ENCODE data around the gene FGF4. TPM values are rescaled to one million over a fixed set of nuclear protein-coding genes. Genes with fewer than 3 reads are reported as not detected.

FGF4 gene
- total and polyA plus RNA-seq, 2 donors (not counting 3 experiments of a cell fraction or from before 2014, with no cell fraction given) = not detected

GRCh38 chr11:69802590-69802989, 27.4 kb upstream of the FGF4 start:
- H4K20me1 ChIP-seq (replicated peaks; ENCODE audit: control insufficient read depth, extremely low read depth, insufficient read depth, low read length) = no peaks in the 10 kb centered on the region
- H3K9me1 ChIP-seq (replicated peaks; ENCODE audit: control insufficient read depth, extremely low read depth, insufficient read depth, low read length) = no peaks in the 10 kb centered on the region
- no peaks in the 10 kb centered on the region for H3K4me1 ChIP-seq (ENCODE audit: control insufficient read depth, extremely low read depth, insufficient read depth, low read length)
- H3K4me3 ChIP-seq (replicated peaks in 1 of 3; ENCODE audit: insufficient read depth in 1 of 3, low read depth in 1 of 3, low read length in 3 of 3) = no peak overlapping the region
- no peaks in the 10 kb centered on the region for H3K27me3 ChIP-seq (ENCODE audit: control insufficient read depth in 2 of 2, insufficient read depth in 2 of 2, low read length in 2 of 2)
- no TSS peak for BruUV-seq (replicated peaks)
- no peak overlapping the region for H3K9ac ChIP-seq (replicated peaks; ENCODE audit: extremely low read depth, insufficient read depth, low read length)
- TF ChIP-seq, protein P1, sequence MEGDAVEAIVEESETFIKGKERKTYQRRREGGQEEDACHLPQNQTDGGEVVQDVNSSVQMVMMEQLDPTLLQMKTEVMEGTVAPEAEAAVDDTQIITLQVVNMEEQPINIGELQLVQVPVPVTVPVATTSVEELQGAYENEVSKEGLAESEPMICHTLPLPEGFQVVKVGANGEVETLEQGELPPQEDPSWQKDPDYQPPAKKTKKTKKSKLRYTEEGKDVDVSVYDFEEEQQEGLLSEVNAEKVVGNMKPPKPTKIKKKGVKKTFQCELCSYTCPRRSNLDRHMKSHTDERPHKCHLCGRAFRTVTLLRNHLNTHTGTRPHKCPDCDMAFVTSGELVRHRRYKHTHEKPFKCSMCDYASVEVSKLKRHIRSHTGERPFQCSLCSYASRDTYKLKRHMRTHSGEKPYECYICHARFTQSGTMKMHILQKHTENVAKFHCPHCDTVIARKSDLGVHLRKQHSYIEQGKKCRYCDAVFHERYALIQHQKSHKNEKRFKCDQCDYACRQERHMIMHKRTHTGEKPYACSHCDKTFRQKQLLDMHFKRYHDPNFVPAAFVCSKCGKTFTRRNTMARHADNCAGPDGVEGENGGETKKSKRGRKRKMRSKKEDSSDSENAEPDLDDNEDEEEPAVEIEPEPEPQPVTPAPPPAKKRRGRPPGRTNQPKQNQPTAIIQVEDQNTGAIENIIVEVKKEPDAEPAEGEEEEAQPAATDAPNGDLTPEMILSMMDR (IDR thresholded peaks at IDR 0.05; ENCODE audit: extremely low read depth in 1 of 2, insufficient read depth in 1 of 2, low read depth in 1 of 2, low read length in 2 of 2) = no peak
- TF ChIP-seq MYC (IDR thresholded peaks at IDR 0.05; ENCODE audit: low read depth, low read length) (no peak), JUN (IDR thresholded peaks at IDR 0.05; ENCODE audit: borderline replicate concordance, insufficient read depth, insufficient read length, low read depth) (no peak), POLR2A (IDR thresholded peaks at IDR 0.05; ENCODE audit: low read depth, low read length) (no peak), GATA2 (IDR thresholded peaks at IDR 0.05; ENCODE audit: insufficient read depth, insufficient read length, low read depth, low read length) (no peak), FOS (IDR thresholded peaks at IDR 0.05; ENCODE audit: borderline replicate concordance, insufficient read depth, low read length) (no peak), POLR2AphosphoS5 (IDR thresholded peaks at IDR 0.05; ENCODE audit: insufficient read depth, low read depth, low read length) (no peak), EZH2 (IDR thresholded peaks at IDR 0.05; ENCODE audit: borderline replicate concordance, low read depth, low read length, severe bottlenecking) (no peak)
- TF ChIP-seq, protein P2, sequence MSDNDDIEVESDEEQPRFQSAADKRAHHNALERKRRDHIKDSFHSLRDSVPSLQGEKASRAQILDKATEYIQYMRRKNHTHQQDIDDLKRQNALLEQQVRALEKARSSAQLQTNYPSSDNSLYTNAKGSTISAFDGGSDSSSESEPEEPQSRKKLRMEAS (IDR thresholded peaks at IDR 0.05; ENCODE audit: insufficient read depth, insufficient read length) = no peak
- no peaks in the 10 kb centered on the region for H3K36me3 ChIP-seq (ENCODE audit: control insufficient read depth in 2 of 2, extremely low read depth in 1 of 2, insufficient read depth in 2 of 2, low read length in 2 of 2)
- dilution Hi-C loops (cut with MboI; ENCODE audit: extremely low pct_ligation_motif_present, low sequenced_read_pairs) = no loop called here
- intact Hi-C loops (cut with micrococcal nuclease) = no loop called here
- no peaks in the 10 kb centered on the region for H3K79me2 ChIP-seq (ENCODE audit: control insufficient read depth, insufficient read depth, low read length)
- FAIRE-seq = no peak
- H2AFZ ChIP-seq (ENCODE audit: low read depth, low read length) = no peak overlapping the region
- no peak overlapping the region for H3K4me2 ChIP-seq (ENCODE audit: insufficient read depth, low read length)
- no peaks in the 10 kb centered on the region for H3K9me3 ChIP-seq (replicated peaks; ENCODE audit: control insufficient read depth, insufficient read depth, low read length)
- POLR2A ChIA-PET = no interaction called here
- CTCF ChIA-PET = interaction anchor here (1.0 to 1.2 kb wide), 2 partner anchors 117 to 118 kb away, joined by 4 to 5 read pairs; no protein-coding TSS in a partner anchor
- no peak for DNase-seq (ENCODE audit: low read depth, low spot score)
- H3K27ac ChIP-seq (ENCODE audit: insufficient read depth, low read depth, low read length) = no peak overlapping the region

Data from endothelial cell of umbilical vein (primary cell).